DMS114 treated with DMSO at 0.1 percent for 48 hours (cell line): Measurements from ENCODE around the gene MRC1.

Experiments
- DNase-seq: peaks from one replicate; lab custom pipeline; 2025; ENCODE audit not compliant: unreplicated experiment; lab: John Stamatoyannopoulos, UW

Gene MRC1

GRCh38 chr10:17842641-17843040 lies 33.5 kb downstream of the MRC1 start:
- DNase-seq, result no peak

DNA sequence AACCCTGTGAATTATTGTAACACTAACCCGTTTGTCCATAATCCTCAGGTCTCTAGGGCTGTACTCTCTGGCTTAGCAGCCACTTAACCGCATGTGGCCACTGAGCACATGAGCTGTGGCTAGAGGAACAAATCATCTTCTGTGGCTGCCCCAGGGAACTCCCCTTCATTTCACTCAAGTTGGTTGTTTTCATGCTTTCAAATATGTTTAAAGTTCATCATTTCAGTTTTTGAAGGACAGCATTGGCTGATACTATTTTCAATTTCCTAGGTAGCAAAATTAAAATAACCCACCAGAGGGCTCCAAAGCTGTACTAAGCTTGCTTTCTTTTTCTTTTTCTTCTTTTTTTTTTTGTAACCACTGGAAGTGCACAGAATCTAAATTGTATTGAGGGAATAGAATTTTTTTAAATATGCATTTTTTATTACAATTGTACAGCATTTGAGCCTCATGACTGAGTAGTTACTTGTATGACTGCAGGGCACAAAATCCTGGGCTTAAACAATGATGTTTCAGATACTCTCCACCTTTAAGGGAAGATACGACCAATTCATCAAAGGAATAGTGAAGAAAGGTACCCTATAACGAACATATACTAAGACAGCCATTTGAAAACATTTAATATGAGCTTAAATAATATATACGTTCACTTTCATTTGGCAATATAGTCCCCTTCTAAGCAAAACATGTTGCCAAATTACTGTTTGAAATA lies 38.6 kb downstream of the MRC1 start:
- peak; percentile 37 for DNase-seq

DNA sequence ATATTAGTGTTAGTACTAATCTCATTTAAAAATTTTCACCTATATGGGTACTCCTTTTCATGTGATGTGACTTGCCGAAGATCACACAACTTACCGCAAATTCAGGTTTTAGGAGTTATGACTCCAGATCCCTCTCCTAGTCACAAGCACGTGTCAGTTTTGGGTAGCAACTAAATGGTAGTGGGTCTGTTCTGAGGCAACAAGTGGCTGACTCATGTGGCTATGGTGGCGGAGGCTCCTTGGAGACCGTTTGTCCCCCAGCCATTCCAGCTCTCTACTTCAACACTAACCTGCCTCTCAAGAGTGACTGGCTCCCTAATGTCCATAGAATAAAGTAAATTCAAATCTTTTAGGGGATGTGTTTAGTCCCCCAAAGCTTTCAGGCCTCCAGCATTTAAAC lies 39.5 kb downstream of the MRC1 start:
- no peak for DNase-seq

GRCh38 chr10:17850501-17850900 lies 41.4 kb downstream of the MRC1 start:
- DNase-seq, result no peak

DNA sequence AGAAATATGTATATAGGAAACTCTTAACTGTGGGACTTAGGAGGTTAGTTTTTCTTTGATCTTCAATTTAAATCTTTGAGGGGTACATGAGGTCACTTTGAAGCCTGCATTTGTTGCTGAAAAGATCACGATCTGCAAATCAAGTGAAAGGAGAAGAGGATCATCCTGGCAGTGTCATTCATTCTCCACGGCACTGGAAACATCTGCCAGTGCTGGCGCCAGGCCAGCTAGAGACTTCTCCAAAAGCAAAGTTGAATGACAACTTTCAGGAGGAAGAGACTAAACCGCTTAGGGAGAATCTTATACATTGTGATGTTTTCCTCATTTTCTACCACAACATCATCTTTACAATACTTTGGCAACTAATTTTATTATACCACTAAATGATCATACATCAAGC lies 42.5 kb downstream of the MRC1 start:
- DNase-seq, result no peak

- DNase-seq, result no peak
Measured at GRCh38 chr10:17854044-17854652, 45.0 kb downstream of the MRC1 start.

DNA sequence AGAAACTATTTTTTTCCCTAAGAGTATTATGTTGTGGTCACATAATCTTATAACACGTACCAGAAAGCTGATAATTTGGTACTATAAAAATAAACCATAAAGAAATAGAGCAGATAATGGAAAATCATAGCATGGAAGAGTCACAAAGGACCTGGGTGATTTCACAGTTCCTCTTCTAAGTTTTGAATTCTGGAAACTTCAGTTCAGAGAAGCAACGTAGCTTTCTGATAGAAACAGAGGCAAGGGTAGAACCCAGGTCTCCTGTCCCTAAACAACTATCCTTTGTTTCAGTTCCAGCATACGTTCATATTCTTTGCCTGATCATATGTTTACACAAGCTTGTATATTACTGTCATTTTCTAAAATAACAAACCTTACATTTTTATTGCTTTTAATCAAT lies 47.9 kb downstream of the MRC1 start:
- no peak for DNase-seq

DNA sequence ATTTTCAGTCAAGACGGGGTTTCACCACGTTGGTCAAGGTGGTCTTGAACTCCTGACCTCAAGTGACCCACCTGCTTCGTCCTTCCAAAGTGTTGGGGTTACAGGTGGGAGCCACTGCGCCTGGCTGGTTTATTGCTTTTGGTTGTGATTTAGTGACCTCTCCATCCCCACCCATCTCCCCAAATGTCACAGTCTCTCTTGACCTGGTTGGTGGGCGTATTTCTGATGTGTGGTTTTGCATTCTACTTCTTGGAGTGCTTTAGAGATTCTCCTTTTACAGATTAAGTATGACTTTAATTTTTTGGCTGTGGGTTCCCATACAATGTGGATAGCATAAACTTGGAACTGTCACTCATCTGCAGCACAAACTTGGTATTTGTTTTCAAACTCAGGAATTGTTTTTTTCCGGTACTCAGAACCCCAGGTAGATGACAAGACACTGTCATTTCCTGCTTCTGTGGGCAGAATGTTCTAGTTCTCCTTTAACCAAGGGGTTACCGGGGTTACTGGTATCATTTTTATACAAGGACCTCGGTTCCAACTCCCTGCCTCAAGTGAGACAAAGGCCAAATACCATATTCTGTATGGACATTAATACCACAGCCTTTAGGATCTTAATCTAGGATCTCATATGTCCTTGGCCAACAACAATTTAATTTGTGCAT lies 50.5 kb downstream of the MRC1 start:
- DNase-seq, result no peak

DNA sequence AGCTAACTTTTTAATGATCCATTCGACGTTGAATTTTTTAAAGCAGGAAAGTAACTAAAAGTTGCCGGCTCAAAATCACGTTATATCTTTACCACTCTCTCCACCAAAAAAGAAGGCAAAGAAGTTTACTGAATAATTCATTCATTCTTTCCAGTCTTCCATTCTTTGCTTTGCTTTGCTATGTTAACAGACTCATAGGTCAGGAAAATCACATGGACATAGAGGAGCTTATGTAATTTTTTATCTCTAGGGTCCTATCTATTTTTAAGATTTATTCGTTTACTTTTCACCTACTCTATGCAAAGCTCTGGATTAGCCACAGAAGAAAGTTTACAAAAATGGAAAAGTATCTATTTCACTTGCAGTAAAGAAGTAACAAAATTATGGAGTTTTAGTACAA lies 52.6 kb downstream of the MRC1 start:
- no peak for DNase-seq

DNA sequence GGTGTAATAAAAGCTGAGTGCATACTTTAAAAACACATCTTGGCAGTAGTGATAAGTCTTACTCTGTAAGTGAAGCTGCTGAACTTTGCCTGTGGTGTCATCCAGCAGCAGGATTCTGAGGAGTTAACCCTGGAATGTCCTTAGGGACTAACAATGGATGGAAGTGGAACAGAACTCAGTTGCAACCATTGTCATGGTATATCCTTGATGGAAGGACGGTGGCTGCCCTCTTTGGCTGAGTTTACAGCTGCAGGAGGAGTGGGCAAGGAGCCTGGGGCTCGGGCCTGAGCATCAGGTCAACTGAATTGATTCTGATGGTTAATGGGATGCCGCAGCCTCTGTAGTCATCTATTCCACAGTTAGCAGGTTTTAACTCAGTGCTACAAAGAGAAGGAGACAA lies 56.2 kb downstream of the MRC1 start:
- DNase-seq, result no peak

- no peak for DNase-seq
Measured at GRCh38 chr10:17866346-17866745, 57.2 kb downstream of the MRC1 start.

GRCh38 chr10:17867056-17867455 lies 57.9 kb downstream of the MRC1 start:
- DNase-seq, result no peak

GRCh38 chr10:17871036-17871435 lies 61.9 kb downstream of the MRC1 start:
- no peak for DNase-seq

GRCh38 chr10:17872191-17873091 lies 63.3 kb downstream of the MRC1 start:
- DNase-seq, result no peak

- no peak for DNase-seq
Measured at GRCh38 chr10:17873946-17874345, 64.8 kb downstream of the MRC1 start.

DNA sequence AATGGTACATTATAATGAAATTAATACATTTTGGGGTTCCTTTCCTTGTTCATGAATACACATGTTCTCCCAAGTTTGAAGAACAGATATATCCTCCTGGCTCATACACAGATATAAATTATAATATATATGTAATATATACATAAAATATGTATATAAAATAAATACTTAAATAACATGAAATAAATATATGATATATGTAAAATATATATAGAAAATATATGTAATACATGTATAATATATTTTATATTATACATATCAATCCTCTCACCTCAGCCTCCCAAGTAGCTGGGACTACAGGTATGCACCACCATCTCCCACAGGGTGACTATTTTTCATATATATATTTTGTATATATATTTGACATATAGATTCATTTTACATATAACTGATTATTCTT lies 68.0 kb downstream of the MRC1 start:
- DNase-seq, result no peak

DNA sequence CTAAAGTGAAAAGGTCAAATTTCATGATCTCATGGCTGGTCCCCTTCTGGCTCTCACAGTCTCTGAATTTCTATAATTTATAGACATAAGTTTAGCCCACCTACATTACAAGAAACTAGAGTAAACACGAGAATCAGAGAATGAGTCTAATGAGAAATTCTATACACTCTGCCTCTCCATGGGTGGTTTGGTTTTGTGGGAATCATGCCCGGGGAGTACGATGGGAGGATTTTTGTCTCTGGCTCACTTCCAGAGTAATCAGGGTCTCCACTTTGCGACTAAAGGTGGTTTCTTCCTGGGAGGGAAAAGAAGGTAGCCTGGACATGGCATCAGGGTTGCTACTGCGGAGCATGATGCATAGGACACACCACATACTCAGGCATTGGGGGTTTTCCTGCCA lies 69.7 kb downstream of the MRC1 start:
- no peak for DNase-seq

DNA sequence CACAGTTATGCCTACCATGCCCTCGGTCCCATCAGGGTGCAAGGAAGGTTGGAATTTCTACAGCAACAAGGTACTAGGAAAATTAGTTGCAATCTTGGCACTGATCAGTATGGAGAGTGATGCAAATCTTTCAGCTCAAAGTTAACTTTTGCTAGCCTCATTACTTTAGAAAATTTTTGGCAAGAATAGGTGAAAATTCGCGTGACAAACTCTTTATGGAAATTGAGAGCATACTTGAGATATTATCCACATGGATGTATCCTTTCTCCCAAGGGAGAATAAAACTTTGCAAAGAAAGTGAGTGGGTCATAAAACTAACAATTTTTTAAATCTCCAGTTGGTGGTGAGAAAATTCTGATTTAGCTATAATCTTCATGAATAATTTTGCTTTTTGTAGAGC lies 71.5 kb downstream of the MRC1 start:
- DNase-seq, result no peak

GRCh38 chr10:17882557-17882956 lies 73.4 kb downstream of the MRC1 start:
- DNase-seq, result no peak

- DNase-seq, result no peak
Measured at GRCh38 chr10:17883621-17884020, 74.5 kb downstream of the MRC1 start.

DNA sequence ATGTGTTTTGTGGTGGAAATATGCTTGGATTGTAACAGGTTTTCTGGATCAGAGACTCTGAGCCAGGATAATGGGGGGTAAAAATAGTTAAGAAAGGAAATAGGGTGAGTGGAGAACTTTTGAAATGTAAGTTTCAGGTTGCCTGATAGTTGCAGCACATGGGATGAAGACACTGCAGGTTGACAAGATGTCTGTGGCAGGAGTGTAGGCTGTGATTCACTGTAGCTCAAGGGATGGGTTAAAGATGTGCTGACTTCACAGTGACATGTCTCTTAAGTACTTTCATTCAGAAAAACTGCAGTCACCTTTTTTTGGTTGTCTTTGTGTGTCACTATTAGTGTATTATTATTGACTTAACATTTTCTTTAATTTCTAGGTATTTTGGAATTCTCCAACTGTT lies 79.0 kb downstream of the MRC1 start:
- no peak for DNase-seq

- DNase-seq, result no peak
Measured at GRCh38 chr10:17891435-17891834, 82.3 kb downstream of the MRC1 start.
